Testis (tissue), 2 donors: ENCODE data around the gene RSRC2.

Experiments used
- POLR2A ChIP-seq: fragments of 450-650 bp; IDR thresholded peaks from one replicate; pipeline ENCODE4 v1.6.1; 2017; ENCODE audit warnings: antibody characterized with exemption, mild to moderate bottlenecking, moderate library complexity
- TF ChIP-seq, protein P1 (sequence below), 3 experiments: fragments of 450-650 bp in 2 of 3; fragments of 200-600 bp in 1 of 3; sonication (generic) in 1 of 3; IDR thresholded peaks; one replicate each; pipeline ENCODE4 v1.5.1; 2016 to 2019; ENCODE audit warnings: antibody characterized with exemption in 3 of 3, mild to moderate bottlenecking in 2 of 3, moderate library complexity in 1 of 3

DNA sequence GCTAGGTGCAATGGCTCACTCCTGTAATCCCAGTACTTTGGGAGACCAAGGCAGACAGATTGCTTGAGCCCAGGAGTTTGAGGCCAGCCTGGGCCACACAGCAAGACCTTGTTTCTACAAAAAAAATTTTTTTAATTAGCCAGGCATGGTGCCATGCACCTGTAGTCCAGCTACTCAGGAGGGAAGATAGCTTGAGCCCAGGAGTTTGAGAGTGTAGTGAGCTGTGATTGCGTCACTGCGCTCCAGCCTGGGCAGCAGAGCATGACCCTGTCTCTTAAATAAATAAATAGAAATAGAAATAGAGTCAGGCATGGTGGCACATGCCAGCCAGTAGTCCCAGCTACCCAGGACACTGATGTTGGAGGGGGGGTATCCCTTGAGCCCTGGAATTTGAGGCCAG is 67.5 kb downstream of the RSRC2 start:
- TF ChIP-seq, protein P1, sequence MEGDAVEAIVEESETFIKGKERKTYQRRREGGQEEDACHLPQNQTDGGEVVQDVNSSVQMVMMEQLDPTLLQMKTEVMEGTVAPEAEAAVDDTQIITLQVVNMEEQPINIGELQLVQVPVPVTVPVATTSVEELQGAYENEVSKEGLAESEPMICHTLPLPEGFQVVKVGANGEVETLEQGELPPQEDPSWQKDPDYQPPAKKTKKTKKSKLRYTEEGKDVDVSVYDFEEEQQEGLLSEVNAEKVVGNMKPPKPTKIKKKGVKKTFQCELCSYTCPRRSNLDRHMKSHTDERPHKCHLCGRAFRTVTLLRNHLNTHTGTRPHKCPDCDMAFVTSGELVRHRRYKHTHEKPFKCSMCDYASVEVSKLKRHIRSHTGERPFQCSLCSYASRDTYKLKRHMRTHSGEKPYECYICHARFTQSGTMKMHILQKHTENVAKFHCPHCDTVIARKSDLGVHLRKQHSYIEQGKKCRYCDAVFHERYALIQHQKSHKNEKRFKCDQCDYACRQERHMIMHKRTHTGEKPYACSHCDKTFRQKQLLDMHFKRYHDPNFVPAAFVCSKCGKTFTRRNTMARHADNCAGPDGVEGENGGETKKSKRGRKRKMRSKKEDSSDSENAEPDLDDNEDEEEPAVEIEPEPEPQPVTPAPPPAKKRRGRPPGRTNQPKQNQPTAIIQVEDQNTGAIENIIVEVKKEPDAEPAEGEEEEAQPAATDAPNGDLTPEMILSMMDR (IDR thresholded peaks at IDR 0.05): no peak
- TF ChIP-seq POLR2A: no peak
